ENCODE results near the gene MEGF6. TPM values are rescaled to one million over a fixed set of nuclear protein-coding genes. Genes with fewer than 3 reads are reported as not detected.

Gene MEGF6
- total RNA-seq, 1 donor from 2014 or later, result 198 TPM

DNA sequence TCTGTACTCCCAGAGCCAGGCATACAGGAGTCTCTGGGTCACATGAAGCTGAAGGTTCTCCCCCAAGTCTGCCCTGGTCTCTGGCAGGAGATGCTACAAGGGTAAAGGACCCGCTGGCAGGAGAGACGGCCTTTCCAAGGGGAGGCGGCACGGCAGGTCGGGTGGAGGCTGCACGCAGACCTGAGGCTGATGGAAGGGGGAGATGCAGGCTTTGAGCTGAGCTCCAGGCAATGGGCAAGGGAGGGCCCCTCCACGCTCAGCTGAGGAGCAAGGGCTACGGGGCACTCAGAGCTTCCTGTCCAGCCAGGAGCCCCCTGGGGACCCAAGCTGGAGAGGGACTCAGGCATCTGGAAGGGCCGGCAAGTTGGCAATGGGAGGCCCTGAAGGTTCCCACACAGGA lies 50.3 kb downstream of the MEGF6 start:
- Mint-ChIP-seq H3K4me3 (ENCODE audit: unreplicated experiment) (no peak overlapping the region), H3K27me3 (ENCODE audit: unreplicated experiment) (peaks cover 11% of the 10 kb centered on the region), H3K4me1 (ENCODE audit: unreplicated experiment) (peaks cover 11% of the 10 kb centered on the region), H3K27ac (ENCODE audit: unreplicated experiment) (no peak overlapping the region), H3K36me3 (ENCODE audit: low read depth, unreplicated experiment) (peaks cover 31% of the 10 kb centered on the region), H3K9me3 (ENCODE audit: unreplicated experiment) (peaks cover 6% of the 10 kb centered on the region)
- TF ChIP-seq, protein P1, sequence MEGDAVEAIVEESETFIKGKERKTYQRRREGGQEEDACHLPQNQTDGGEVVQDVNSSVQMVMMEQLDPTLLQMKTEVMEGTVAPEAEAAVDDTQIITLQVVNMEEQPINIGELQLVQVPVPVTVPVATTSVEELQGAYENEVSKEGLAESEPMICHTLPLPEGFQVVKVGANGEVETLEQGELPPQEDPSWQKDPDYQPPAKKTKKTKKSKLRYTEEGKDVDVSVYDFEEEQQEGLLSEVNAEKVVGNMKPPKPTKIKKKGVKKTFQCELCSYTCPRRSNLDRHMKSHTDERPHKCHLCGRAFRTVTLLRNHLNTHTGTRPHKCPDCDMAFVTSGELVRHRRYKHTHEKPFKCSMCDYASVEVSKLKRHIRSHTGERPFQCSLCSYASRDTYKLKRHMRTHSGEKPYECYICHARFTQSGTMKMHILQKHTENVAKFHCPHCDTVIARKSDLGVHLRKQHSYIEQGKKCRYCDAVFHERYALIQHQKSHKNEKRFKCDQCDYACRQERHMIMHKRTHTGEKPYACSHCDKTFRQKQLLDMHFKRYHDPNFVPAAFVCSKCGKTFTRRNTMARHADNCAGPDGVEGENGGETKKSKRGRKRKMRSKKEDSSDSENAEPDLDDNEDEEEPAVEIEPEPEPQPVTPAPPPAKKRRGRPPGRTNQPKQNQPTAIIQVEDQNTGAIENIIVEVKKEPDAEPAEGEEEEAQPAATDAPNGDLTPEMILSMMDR (IDR thresholded peaks at IDR 0.05; ENCODE audit: unreplicated experiment), result no peak
- DNase-seq (ENCODE audit: low spot score), result no peak

DNA sequence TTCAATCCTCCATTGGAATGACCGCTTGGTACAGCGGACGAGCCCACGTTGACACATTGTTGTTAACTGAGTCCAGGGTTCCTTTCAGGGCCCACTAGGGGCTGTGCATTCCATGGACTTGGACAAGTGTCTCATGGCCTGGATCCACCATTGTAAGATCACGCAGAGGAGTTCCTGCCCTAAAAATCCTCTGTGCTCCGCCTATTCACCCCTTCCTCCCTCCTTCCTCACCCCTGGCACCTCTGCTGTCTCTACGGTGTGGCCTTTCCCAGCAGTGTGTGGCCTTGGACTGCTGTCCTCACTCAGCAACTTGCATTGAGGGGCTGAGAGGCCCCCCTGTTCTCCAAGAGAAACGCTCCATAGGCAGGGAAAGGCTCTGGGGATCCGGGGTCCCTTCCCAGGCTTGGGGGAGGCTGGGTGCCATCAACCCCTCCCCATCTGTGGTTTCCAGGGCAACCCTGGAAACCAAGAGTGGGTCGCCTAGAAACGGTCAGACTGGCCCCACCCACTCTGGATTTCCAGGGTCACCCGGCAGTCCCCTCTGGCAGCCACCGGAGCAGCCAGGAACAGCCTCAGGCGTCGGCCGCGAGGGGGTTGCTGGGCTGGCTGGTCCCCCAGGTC lies 50.9 kb downstream of the MEGF6 start:
- Mint-ChIP-seq H3K27me3 (ENCODE audit: unreplicated experiment) (peaks cover 11% of the 10 kb centered on the region), H3K4me1 (ENCODE audit: unreplicated experiment) (peaks cover 11% of the 10 kb centered on the region), H3K27ac (ENCODE audit: unreplicated experiment) (no peak overlapping the region), H3K36me3 (ENCODE audit: low read depth, unreplicated experiment) (peaks cover 31% of the 10 kb centered on the region), H3K9me3 (ENCODE audit: unreplicated experiment) (peaks cover 6% of the 10 kb centered on the region), H3K4me3 (ENCODE audit: unreplicated experiment) (no peak overlapping the region)
- TF ChIP-seq, protein P1 (IDR thresholded peaks at IDR 0.05; ENCODE audit: unreplicated experiment), result no peak
- no peak for DNase-seq (ENCODE audit: low spot score)

DNA sequence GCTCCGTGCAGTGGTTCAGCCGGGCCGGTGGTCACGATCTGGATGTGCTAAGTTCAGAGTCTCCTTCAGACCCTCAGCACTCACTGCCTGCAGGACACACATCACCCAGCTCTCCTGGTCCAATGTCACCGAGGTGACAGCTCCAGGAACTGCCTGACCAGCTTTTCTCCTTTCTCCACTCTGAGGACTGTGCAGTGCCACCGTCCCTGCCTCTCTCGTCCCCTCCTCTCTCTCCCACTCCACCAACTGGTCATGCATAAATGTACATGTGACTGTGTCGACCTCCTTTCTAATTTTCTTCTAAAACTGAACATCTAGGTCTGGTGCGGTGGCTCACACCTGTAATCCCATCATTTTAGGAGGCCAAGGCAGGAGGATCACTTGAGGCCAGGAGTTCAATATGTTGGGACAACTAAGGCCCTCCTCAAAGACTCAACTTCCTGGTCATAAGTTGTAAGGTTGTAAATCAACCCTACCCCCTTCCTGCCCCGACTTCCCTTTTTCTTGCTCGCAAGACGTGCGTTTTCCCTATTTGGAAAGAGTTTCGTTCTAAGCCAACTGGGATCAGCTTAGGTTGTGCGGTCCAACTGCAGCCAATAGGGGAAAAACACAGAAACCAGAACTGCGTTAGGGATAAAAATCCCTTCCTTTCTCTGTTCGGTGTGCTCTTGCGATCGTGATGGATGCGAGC lies 53.1 kb downstream of the MEGF6 start:
- H3K9me3 Mint-ChIP-seq (ENCODE audit: unreplicated experiment), result peaks cover 6% of the 10 kb centered on the region
- H3K27me3 Mint-ChIP-seq (ENCODE audit: unreplicated experiment), result peaks cover 8% of the 10 kb centered on the region
- H3K4me3 Mint-ChIP-seq (ENCODE audit: unreplicated experiment), result peak overlapping the region; percentile 56
- H3K4me1 Mint-ChIP-seq (ENCODE audit: unreplicated experiment), result peaks cover 11% of the 10 kb centered on the region
- H3K36me3 Mint-ChIP-seq (ENCODE audit: low read depth, unreplicated experiment), result peaks cover 31% of the 10 kb centered on the region
- no peak for DNase-seq (ENCODE audit: low spot score)
- H3K27ac Mint-ChIP-seq (ENCODE audit: unreplicated experiment), result peak overlapping the region; percentile 53
- TF ChIP-seq, protein P1 (IDR thresholded peaks at IDR 0.05; ENCODE audit: unreplicated experiment), result no peak

DNA sequence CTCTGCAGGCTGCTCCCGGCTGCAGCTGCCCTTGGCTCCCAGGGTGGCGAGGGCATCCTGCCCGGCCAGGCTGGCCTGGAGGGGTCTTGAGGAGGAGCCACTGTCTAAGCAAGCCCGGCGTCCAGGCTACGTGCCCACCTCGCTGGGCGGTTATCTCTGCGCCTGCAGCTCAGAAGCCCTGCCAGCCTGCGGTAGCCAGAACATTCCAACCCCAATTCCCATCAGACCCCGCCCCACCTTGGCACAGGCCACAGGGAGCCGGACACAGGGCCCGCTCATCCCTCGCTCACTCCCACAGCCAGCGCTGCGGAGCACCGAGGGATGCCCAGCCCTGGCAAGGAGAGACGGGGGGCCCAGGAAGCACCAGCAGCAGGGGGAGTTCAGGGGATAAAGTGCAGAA lies 53.9 kb downstream of the MEGF6 start:
- Mint-ChIP-seq H3K9me3 (ENCODE audit: unreplicated experiment) (peaks cover 6% of the 10 kb centered on the region), H3K27me3 (ENCODE audit: unreplicated experiment) (peaks cover 8% of the 10 kb centered on the region), H3K4me3 (ENCODE audit: unreplicated experiment) (no peak overlapping the region), H3K36me3 (ENCODE audit: low read depth, unreplicated experiment) (peaks cover 30% of the 10 kb centered on the region), H3K27ac (ENCODE audit: unreplicated experiment) (no peak overlapping the region), H3K4me1 (ENCODE audit: unreplicated experiment) (peaks cover 11% of the 10 kb centered on the region)
- DNase-seq (ENCODE audit: low spot score), result no peak
- TF ChIP-seq, protein P1 (IDR thresholded peaks at IDR 0.05; ENCODE audit: unreplicated experiment), result no peak

DNA sequence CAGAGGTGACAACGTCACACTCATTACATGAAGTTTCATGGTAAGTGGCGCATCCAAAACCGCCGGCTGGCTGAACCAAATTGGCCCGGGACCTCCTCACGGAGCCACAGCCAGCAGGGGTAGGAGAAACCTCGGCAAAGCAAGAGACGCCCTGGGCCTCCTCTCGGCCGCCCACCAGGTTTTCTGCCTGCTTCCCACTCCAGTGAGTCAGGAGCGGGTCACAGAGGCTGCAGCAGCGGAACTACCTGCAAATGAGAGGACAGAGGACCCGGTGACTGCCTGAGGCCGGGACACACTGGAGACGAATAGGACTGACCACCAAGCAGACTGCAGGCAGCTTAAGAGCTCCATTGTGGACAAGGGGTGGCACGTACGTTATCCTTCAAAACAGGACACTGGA lies 55.0 kb downstream of the MEGF6 start:
- Mint-ChIP-seq H3K4me1 (ENCODE audit: unreplicated experiment) (peaks cover 4% of the 10 kb centered on the region), H3K27ac (ENCODE audit: unreplicated experiment) (no peak overlapping the region), H3K27me3 (ENCODE audit: unreplicated experiment) (peaks cover 5% of the 10 kb centered on the region), H3K4me3 (ENCODE audit: unreplicated experiment) (peak overlapping the region; percentile 56), H3K36me3 (ENCODE audit: low read depth, unreplicated experiment) (peaks cover 23% of the 10 kb centered on the region), H3K9me3 (ENCODE audit: unreplicated experiment) (no peaks in the 10 kb centered on the region)
- DNase-seq (ENCODE audit: low spot score), result no peak
- TF ChIP-seq, protein P1 (IDR thresholded peaks at IDR 0.05; ENCODE audit: unreplicated experiment), result no peak

Measured in endothelial cell (in vitro differentiated cells).